GM19351 (cell line): ENCODE results near the gene FAM236B.
"Not testable (repeated sequence)": the region's sequence is repeated elsewhere in the genome, so short reads cannot be mapped to it uniquely, and the experiment has no call there.

ENCODE experiments used
- ATAC-seq: cut with Tn5 transposase; IDR thresholded peaks from one replicate; pipeline ENCODE4 v1.9.1; 2021; ENCODE audit warnings: mild to moderate bottlenecking, moderate library complexity; ENCODE audit not compliant: unreplicated experiment

FAM236B gene

GRCh38 chrX:72782560-72782959, at the start of gene FAM236B:
FAM236B (minus strand) TSS chrX:72782660; CDS start chrX:72782560, 100 bp downstream.
- ATAC-seq: not testable (repeated sequence)

- not testable (repeated sequence) for ATAC-seq
Measured at GRCh38 chrX:72830701-72831100, 48.2 kb upstream of the FAM236B start.

- not testable (repeated sequence) for ATAC-seq
Measured at GRCh38 chrX:72808110-72808509, 25.6 kb upstream of the FAM236B start, which contains the start of gene FAM236D. FAM236D (minus strand) TSS chrX:72808210; CDS start chrX:72808110, 100 bp downstream.

GRCh38 chrX:72790390-72790789, 7.9 kb upstream of the FAM236B start:
- not testable (repeated sequence) for ATAC-seq

GRCh38 chrX:72788142-72788541, 5.7 kb upstream of the FAM236B start:
- peak; percentile 39 for ATAC-seq

GRCh38 chrX:72783964-72784363, 1.5 kb upstream of the FAM236B start:
- ATAC-seq: not testable (repeated sequence)

- not testable (repeated sequence) for ATAC-seq
Measured at GRCh38 chrX:72783365-72783936, 991 bp upstream of the FAM236B start.

GRCh38 chrX:72778146-72778545, 4.3 kb downstream of the FAM236B start:
- ATAC-seq: not testable (repeated sequence)

GRCh38 chrX:72777467-72777790, 5.0 kb downstream of the FAM236B start:
- peak; percentile 77 for ATAC-seq

- peak; percentile 84 for ATAC-seq
Measured at GRCh38 chrX:72776653-72777466, 5.6 kb downstream of the FAM236B start, which contains the start of gene DMRTC1B. DMRTC1B (plus strand) TSS chrX:72776890; CDS start chrX:72845136, 68,246 bp downstream.

GRCh38 chrX:72760454-72760853, 22.0 kb downstream of the FAM236B start:
- not testable (repeated sequence) for ATAC-seq

GRCh38 chrX:72748545-72748944, 33.9 kb downstream of the FAM236B start:
- ATAC-seq: not testable (repeated sequence)

- not testable (repeated sequence) for ATAC-seq
Measured at GRCh38 chrX:72745546-72745945, 36.9 kb downstream of the FAM236B start.

GRCh38 chrX:72735561-72735960, 46.9 kb downstream of the FAM236B start:
- no peak for ATAC-seq

- not testable (repeated sequence) for ATAC-seq
Measured at GRCh38 chrX:72733636-72734035, 48.8 kb downstream of the FAM236B start.
